Measurements from ENCODE around the gene CDK11B.

The CDK11B gene

GRCh38 chr1:1609822-1610485, 48.9 kb downstream of the CDK11B start:
- no peak overlapping the region for H3K27ac ChIP-seq (ENCODE audit: low read depth, low read length)
- no peaks in the 10 kb centered on the region for H3K36me3 ChIP-seq (ENCODE audit: control insufficient read depth, insufficient read depth, low read length)
- H3K4me1 ChIP-seq (ENCODE audit: control insufficient read depth, insufficient read depth, low read length) = peaks cover 9% of the 10 kb centered on the region
- no peak overlapping the region for H3K9ac ChIP-seq (ENCODE audit: low read length)
- H3K27me3 ChIP-seq (ENCODE audit: control insufficient read depth, insufficient read depth, low read length) = no peaks in the 10 kb centered on the region
- no peak overlapping the region for H3K4me3 ChIP-seq (ENCODE audit: low read length)

GRCh38 chr1:1606232-1606631, 52.6 kb downstream of the CDK11B start:
- H3K27ac ChIP-seq (ENCODE audit: low read depth, low read length) = no peak overlapping the region
- H3K9ac ChIP-seq (ENCODE audit: low read length) = no peak overlapping the region
- peaks cover 2% of the 10 kb centered on the region for H3K27me3 ChIP-seq (ENCODE audit: control insufficient read depth, insufficient read depth, low read length)
- H3K4me3 ChIP-seq (ENCODE audit: low read length) = no peak overlapping the region
- no peaks in the 10 kb centered on the region for H3K4me1 ChIP-seq (ENCODE audit: control insufficient read depth, insufficient read depth, low read length)
- H3K36me3 ChIP-seq (ENCODE audit: control insufficient read depth, insufficient read depth, low read length) = no peaks in the 10 kb centered on the region

GRCh38 chr1:1605724-1606123, 53.1 kb downstream of the CDK11B start:
- H3K9ac ChIP-seq (ENCODE audit: low read length) = no peak overlapping the region
- no peak overlapping the region for H3K27ac ChIP-seq (ENCODE audit: low read depth, low read length)
- peaks cover 2% of the 10 kb centered on the region for H3K27me3 ChIP-seq (ENCODE audit: control insufficient read depth, insufficient read depth, low read length)
- H3K4me1 ChIP-seq (ENCODE audit: control insufficient read depth, insufficient read depth, low read length) = no peaks in the 10 kb centered on the region
- H3K36me3 ChIP-seq (ENCODE audit: control insufficient read depth, insufficient read depth, low read length) = no peaks in the 10 kb centered on the region
- no peak overlapping the region for H3K4me3 ChIP-seq (ENCODE audit: low read length)

DNA sequence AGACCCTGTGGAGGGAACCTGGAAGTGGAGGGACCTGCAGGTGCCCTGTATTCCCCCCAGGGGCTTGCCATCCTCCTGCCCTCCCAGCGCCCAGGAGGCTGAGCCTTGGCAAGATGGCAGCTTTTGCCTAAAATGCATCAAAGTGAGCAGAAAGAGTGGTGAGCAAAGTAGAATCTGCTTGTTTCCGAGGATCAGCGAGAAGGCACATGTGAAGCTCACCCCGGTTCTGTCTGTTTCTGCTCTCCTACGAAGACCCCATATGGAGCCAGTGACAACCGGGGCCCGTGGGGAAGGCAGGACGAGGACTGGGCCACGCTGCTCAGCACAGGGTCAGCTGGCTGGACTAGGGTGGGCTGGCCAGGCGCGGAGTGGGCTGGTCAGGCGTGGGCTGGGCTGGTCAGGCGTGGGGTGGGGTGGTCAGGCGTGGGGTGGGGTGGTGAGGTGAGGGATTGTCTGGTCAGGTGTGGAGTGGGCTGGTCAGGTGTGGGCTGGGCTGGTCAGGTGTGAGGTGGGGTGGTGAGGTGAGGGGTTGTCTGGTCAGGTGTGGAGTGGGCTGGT, 53.7 kb downstream of the CDK11B start:
- no peak overlapping the region for H3K9ac ChIP-seq (ENCODE audit: low read length)
- peaks cover 2% of the 10 kb centered on the region for H3K27me3 ChIP-seq (ENCODE audit: control insufficient read depth, insufficient read depth, low read length)
- no peaks in the 10 kb centered on the region for H3K4me1 ChIP-seq (ENCODE audit: control insufficient read depth, insufficient read depth, low read length)
- H3K27ac ChIP-seq (ENCODE audit: low read depth, low read length) = no peak overlapping the region
- H3K4me3 ChIP-seq (ENCODE audit: low read length) = no peak overlapping the region
- H3K36me3 ChIP-seq (ENCODE audit: control insufficient read depth, insufficient read depth, low read length) = no peaks in the 10 kb centered on the region

DNA sequence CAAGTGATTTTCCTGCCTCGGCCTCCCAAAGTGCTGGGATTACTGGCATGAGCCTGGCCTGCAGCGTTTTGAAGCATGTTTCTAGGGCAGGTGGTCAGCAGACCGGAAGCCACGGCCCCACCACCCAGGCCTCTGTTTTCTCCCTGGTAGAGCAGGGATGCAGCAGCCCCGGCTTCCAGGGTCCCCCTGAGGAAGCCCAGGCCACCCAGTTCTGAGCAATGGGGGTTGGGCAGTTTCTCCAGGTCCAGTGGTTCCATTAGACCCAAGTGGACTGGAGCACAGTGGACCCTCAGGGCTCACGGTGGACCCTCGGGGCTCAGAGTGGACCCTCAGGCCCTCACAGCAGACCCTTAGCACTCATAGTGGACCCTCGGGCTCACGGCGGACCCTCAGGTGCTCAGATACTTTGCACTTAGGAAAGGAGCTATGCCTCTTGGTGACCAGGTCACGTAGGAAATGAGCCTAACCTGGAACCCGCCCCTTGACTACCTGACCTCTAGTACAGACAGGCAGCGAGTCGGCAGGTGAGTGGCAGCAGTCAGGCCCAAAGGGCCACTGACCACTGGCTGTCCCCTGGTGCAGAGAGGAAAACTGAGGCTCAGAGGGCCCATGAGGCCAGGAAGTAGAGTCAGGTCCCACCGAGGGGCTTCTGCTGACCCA, 54.3 kb downstream of the CDK11B start:
- no peak overlapping the region for H3K27ac ChIP-seq (ENCODE audit: low read depth, low read length)
- no peak overlapping the region for H3K9ac ChIP-seq (ENCODE audit: low read length)
- peaks cover 2% of the 10 kb centered on the region for H3K27me3 ChIP-seq (ENCODE audit: control insufficient read depth, insufficient read depth, low read length)
- no peaks in the 10 kb centered on the region for H3K36me3 ChIP-seq (ENCODE audit: control insufficient read depth, insufficient read depth, low read length)
- no peaks in the 10 kb centered on the region for H3K4me1 ChIP-seq (ENCODE audit: control insufficient read depth, insufficient read depth, low read length)
- H3K4me3 ChIP-seq (ENCODE audit: low read length) = no peak overlapping the region

GRCh38 chr1:1603671-1604373, 55.0 kb downstream of the CDK11B start:
- Histone ChIP-seq H3K9ac (ENCODE audit: low read length) (no peak overlapping the region), H3K4me1 (ENCODE audit: control insufficient read depth, insufficient read depth, low read length) (no peaks in the 10 kb centered on the region), H3K4me3 (ENCODE audit: low read length) (no peak overlapping the region), H3K27me3 (ENCODE audit: control insufficient read depth, insufficient read depth, low read length) (peaks cover 6% of the 10 kb centered on the region), H3K27ac (ENCODE audit: low read depth, low read length) (no peak overlapping the region), H3K36me3 (ENCODE audit: control insufficient read depth, insufficient read depth, low read length) (no peaks in the 10 kb centered on the region)

GRCh38 chr1:1602968-1603506, 55.8 kb downstream of the CDK11B start:
- no peaks in the 10 kb centered on the region for H3K4me1 ChIP-seq (ENCODE audit: control insufficient read depth, insufficient read depth, low read length)
- no peaks in the 10 kb centered on the region for H3K36me3 ChIP-seq (ENCODE audit: control insufficient read depth, insufficient read depth, low read length)
- peaks cover 14% of the 10 kb centered on the region for H3K27me3 ChIP-seq (ENCODE audit: control insufficient read depth, insufficient read depth, low read length)
- H3K9ac ChIP-seq (ENCODE audit: low read length) = no peak overlapping the region
- H3K27ac ChIP-seq (ENCODE audit: low read depth, low read length) = no peak overlapping the region
- no peak overlapping the region for H3K4me3 ChIP-seq (ENCODE audit: low read length)

GRCh38 chr1:1602304-1602967, 56.4 kb downstream of the CDK11B start:
- Histone ChIP-seq H3K9ac (ENCODE audit: low read length) (no peak overlapping the region), H3K4me1 (ENCODE audit: control insufficient read depth, insufficient read depth, low read length) (no peaks in the 10 kb centered on the region), H3K27ac (ENCODE audit: low read depth, low read length) (no peak overlapping the region), H3K27me3 (ENCODE audit: control insufficient read depth, insufficient read depth, low read length) (peaks cover 19% of the 10 kb centered on the region), H3K4me3 (ENCODE audit: low read length) (no peak overlapping the region), H3K36me3 (ENCODE audit: control insufficient read depth, insufficient read depth, low read length) (no peaks in the 10 kb centered on the region)

DNA sequence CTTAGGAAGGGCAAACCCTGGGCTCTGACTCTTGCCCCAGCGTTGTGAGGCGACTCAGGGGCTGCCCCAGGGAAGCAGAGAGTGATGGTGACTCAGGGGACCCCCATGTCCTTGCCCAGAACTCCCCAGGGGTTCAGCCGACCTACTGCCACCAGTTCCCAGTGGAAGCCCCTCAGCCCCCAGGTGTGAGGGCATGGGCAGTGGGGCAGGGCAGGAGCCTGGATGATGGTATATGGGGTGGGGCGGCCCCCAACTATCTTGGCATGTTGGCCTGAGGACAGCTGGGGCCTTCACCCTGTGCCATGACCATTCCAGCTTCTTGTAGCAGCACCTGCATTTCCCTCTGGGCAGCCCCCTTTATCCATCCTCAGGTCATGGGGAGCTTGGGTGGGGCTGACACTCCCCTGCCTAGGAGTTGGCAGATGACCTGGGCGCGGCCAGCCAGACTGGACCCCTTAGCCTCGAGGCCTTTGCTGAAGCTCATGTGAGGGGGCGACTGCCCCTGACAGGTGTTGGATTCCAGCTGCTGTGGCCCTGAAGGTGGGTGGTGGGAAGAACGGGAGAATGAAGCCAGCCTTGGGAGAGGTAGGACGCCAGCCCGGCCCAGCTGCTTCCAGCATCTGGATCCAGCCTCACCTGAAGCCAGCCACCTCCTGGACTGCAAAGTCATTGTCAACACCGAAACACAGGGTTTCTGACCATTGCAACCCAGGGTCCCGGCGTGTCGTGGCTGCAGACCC, 57.1 kb downstream of the CDK11B start:
- no peak overlapping the region for H3K9ac ChIP-seq (ENCODE audit: low read length)
- peaks cover 19% of the 10 kb centered on the region for H3K27me3 ChIP-seq (ENCODE audit: control insufficient read depth, insufficient read depth, low read length)
- no peak overlapping the region for H3K4me3 ChIP-seq (ENCODE audit: low read length)
- H3K27ac ChIP-seq (ENCODE audit: low read depth, low read length) = no peak overlapping the region
- H3K36me3 ChIP-seq (ENCODE audit: control insufficient read depth, insufficient read depth, low read length) = no peaks in the 10 kb centered on the region
- no peaks in the 10 kb centered on the region for H3K4me1 ChIP-seq (ENCODE audit: control insufficient read depth, insufficient read depth, low read length)

DNA sequence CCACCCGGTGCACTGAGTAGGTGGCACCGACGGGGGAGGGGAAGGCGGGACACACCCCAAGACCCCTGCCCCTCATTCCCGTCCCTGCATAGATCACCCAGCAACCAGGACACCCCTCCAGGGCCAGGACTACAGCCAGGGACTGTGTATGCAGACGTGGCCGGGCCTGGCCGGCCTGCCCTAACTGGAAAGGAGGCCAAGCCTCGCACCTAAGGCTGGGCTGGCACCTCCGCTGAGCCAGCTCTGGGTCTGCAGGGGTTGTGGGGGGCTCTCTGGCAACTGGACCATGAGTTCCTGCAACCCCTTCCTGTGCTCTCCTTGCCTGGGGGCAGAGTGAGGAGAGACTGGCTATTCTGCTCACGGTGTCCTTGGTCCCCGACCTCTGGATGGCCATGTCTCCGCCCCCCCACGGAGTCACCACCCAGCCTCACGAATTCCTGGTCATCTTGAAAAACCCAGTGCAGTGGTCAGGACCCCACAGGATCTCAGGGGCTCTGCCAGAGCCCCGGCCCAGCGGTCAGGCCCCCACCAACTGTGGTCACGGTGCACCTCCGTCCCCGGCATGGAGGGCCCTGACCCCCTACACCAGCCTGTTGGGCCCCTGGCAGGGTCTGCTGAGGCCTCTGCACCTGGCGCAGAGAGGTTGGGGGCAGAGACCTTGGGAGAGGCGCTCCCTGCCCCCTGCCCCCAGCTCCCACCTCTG, 57.8 kb downstream of the CDK11B start:
- peaks cover 19% of the 10 kb centered on the region for H3K27me3 ChIP-seq (ENCODE audit: control insufficient read depth, insufficient read depth, low read length)
- H3K9ac ChIP-seq (ENCODE audit: low read length) = no peak overlapping the region
- H3K4me1 ChIP-seq (ENCODE audit: control insufficient read depth, insufficient read depth, low read length) = no peaks in the 10 kb centered on the region
- no peak overlapping the region for H3K27ac ChIP-seq (ENCODE audit: low read depth, low read length)
- H3K36me3 ChIP-seq (ENCODE audit: control insufficient read depth, insufficient read depth, low read length) = no peaks in the 10 kb centered on the region
- H3K4me3 ChIP-seq (ENCODE audit: low read length) = no peak overlapping the region

Data from rectal smooth muscle tissue (tissue), 1 donor.